OCI-LY3 (cell line): ENCODE measurements around the gene TTLL10.

Source experiments
- H2AFZ ChIP-seq: fragments of 200-600, 300-600 bp; shearing (Covaris generic); 2 replicates; pipeline ENCODE4 v1.6.0; 2014; ENCODE audit warnings: antibody characterized with exemption, low read depth, low read length
- H3K27ac ChIP-seq: fragments of 200-600, 300-600 bp; sonication (generic); 2 replicates; pipeline ENCODE4 v1.5.1; 2014; ENCODE audit warnings: mild to moderate bottlenecking, low read length, moderate library complexity, mixed read lengths
- H3K27me3 ChIP-seq: fragments of 200-600, 300-600 bp; sonication (generic); 2 replicates; pipeline ENCODE4 v1.6.1; 2014; ENCODE audit warnings: low read depth, low read length, mixed read lengths
- H3K36me3 ChIP-seq: fragments of 200-600, 300-600 bp; sonication (generic); replicated peaks from 2 replicates; pipeline ENCODE3; 2014; ENCODE audit warnings: low read depth, low read length, mixed read lengths
- H3K4me1 ChIP-seq: fragments of 300-600, 200-600 bp; sonication (generic); 2 replicates; pipeline ENCODE4 v1.6.1; 2014; ENCODE audit warnings: low read length, mixed read lengths
- H3K4me2 ChIP-seq: fragments of 200-600, 300-600 bp; sonication (generic); 2 replicates; pipeline ENCODE4 v1.6.1; 2014; ENCODE audit warnings: low read length, mixed read lengths
- H3K4me3 ChIP-seq: fragments of 300-600, 200-600 bp; sonication (generic); 2 replicates; pipeline ENCODE4 v1.5.1; 2014; ENCODE audit warnings: antibody characterized with exemption, mild to moderate bottlenecking, low read length, moderate library complexity
- H3K79me2 ChIP-seq: fragments of 300-600, 200-600 bp; shearing (Covaris generic); 2 replicates; pipeline ENCODE4 v1.6.1; 2014; ENCODE audit warnings: mild to moderate bottlenecking, low read length, mixed read lengths
- H3K9ac ChIP-seq: fragments of 300-600, 200-600 bp; shearing (Covaris generic); 2 replicates; pipeline ENCODE4 v1.6.0; 2014; ENCODE audit warnings: mild to moderate bottlenecking, low read length, moderate library complexity
- H3K9me3 ChIP-seq: fragments of 200-600, 300-600 bp; shearing (Covaris generic); 2 replicates; pipeline ENCODE4 v1.6.1; 2014; ENCODE audit warnings: low read length, mixed read lengths; ENCODE audit not compliant: insufficient read depth
- H4K20me1 ChIP-seq: fragments of 200-600, 300-600 bp; sonication (generic); 2 replicates; pipeline ENCODE4 v1.6.1; 2016; ENCODE audit warnings: low read length, mixed read lengths; ENCODE audit not compliant: insufficient read depth
- CTCF ChIP-seq: fragments of 200-600, 300-600 bp; sonication (generic); IDR thresholded peaks from 2 replicates; pipeline ENCODE4 v1.5.1; 2014; ENCODE audit warnings: antibody characterized with exemption, low read length, low read depth
- EZH2phosphoT487 ChIP-seq: fragments of 200-600 bp; shearing (Covaris generic); IDR thresholded peaks from 2 replicates; pipeline ENCODE4 v1.6.1; 2018; ENCODE audit warnings: antibody characterized with exemption, mixed run types, low read depth

The TTLL10 gene

GRCh38 chr1:1161683-1162079 is 12.0 kb upstream of the TTLL10 start:
- H3K36me3 ChIP-seq, result no peaks in the 10 kb centered on the region
- H3K9ac ChIP-seq, result no peak overlapping the region
- H4K20me1 ChIP-seq, result no peaks in the 10 kb centered on the region
- no peaks in the 10 kb centered on the region for H3K27me3 ChIP-seq
- no peak overlapping the region for H3K4me2 ChIP-seq
- H3K27ac ChIP-seq, result no peak overlapping the region
- peaks cover 6% of the 10 kb centered on the region for H3K4me1 ChIP-seq
- TF ChIP-seq CTCF (no peak), EZH2phosphoT487 (no peak)
- no peak overlapping the region for H2AFZ ChIP-seq
- H3K4me3 ChIP-seq, result no peak overlapping the region
- no peaks in the 10 kb centered on the region for H3K79me2 ChIP-seq
- no peaks in the 10 kb centered on the region for H3K9me3 ChIP-seq

GRCh38 chr1:1162597-1163537 is 10.8 kb upstream of the TTLL10 start:
- Histone ChIP-seq H3K4me3 (no peak overlapping the region), H3K4me1 (peaks cover 6% of the 10 kb centered on the region), H3K9me3 (no peaks in the 10 kb centered on the region), H3K27ac (no peak overlapping the region), H3K79me2 (no peaks in the 10 kb centered on the region), H3K27me3 (no peaks in the 10 kb centered on the region), H3K9ac (no peak overlapping the region), H3K36me3 (no peaks in the 10 kb centered on the region), H4K20me1 (no peaks in the 10 kb centered on the region), H3K4me2 (no peak overlapping the region), H2AFZ (no peak overlapping the region)
- no peak for TF ChIP-seq CTCF
- no peak for TF ChIP-seq EZH2phosphoT487

- H3K27ac ChIP-seq, result no peak overlapping the region
- no peaks in the 10 kb centered on the region for H4K20me1 ChIP-seq
- H3K4me1 ChIP-seq, result peaks cover 5% of the 10 kb centered on the region
- no peak for TF ChIP-seq EZH2phosphoT487
- no peak for TF ChIP-seq CTCF
- no peaks in the 10 kb centered on the region for H3K79me2 ChIP-seq
- H3K4me3 ChIP-seq, result no peak overlapping the region
- peaks cover 4% of the 10 kb centered on the region for H3K27me3 ChIP-seq
- no peaks in the 10 kb centered on the region for H3K36me3 ChIP-seq
- H2AFZ ChIP-seq, result no peak overlapping the region
- no peak overlapping the region for H3K9ac ChIP-seq
- H3K9me3 ChIP-seq, result no peaks in the 10 kb centered on the region
- H3K4me2 ChIP-seq, result no peak overlapping the region
Observed at GRCh38 chr1:1163538-1164070, 10.1 kb upstream of the TTLL10 start.

GRCh38 chr1:1164361-1164700 is 9.3 kb upstream of the TTLL10 start:
- H3K27ac ChIP-seq, result no peak overlapping the region
- H3K9me3 ChIP-seq, result no peaks in the 10 kb centered on the region
- no peaks in the 10 kb centered on the region for H3K79me2 ChIP-seq
- no peaks in the 10 kb centered on the region for H4K20me1 ChIP-seq
- TF ChIP-seq EZH2phosphoT487 (no peak), CTCF (no peak)
- peaks cover 11% of the 10 kb centered on the region for H3K27me3 ChIP-seq
- no peaks in the 10 kb centered on the region for H3K36me3 ChIP-seq
- H2AFZ ChIP-seq, result no peak overlapping the region
- no peak overlapping the region for H3K4me3 ChIP-seq
- H3K4me2 ChIP-seq, result no peak overlapping the region
- H3K9ac ChIP-seq, result no peak overlapping the region
- peaks cover 11% of the 10 kb centered on the region for H3K4me1 ChIP-seq
